HG03520 (cell line): Measurements from ENCODE around the gene MEIOSIN.

Source experiments
- ATAC-seq: cut with Tn5 transposase; IDR thresholded peaks from one replicate; pipeline ENCODE4 v1.9.1; 2021; ENCODE audit warnings: mild to moderate bottlenecking, moderate library complexity; ENCODE audit not compliant: unreplicated experiment

MEIOSIN gene

DNA sequence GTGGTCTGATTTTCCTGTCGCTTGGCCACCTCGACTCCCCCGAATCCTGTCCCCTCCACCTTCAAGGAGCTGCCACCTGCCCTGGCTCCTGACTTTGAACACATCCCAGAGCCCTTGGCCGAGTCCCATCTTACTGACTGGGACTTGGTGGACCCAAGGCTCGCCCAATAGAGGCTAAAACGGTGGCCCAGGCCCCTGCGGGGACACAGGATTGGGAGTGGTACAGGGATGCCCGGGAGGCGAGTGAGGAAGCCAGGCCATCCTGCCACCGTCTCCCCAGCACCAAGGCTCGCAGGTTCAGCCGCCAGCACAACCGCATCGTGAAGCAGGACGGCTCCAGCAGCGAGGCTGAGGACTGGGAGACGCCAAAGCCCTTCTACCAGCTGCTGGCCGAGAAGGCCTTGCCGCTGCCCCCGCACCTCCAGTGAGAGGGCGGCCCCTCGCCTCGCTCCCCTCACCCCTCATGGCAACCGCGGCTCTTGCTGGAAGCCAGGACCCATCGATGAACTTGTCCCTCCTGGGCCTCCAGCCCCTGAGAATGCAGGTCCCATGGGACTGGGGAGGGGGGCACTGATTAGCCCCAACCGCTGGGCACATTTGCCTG lies 30.6 kb downstream of the MEIOSIN start:
- no peak for ATAC-seq

DNA sequence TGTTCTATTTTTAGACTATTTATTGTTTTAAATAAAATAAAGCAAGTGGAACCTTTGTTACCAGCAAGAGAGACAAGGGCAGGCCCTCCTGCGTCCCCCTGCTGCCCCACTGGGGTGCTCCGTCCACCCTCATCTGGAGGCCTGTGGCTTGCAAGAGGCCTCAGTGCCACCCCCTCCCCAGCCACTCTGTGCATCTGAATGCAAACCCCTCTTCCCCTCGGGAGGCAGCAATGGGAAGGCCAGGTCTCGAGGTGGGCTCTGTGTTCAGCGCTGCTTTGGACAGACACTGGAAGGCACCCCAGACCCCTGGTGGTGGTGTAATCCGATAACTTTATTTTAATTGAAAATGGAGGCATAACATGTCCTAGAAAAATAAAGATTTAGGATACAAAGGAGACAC lies 31.2 kb downstream of the MEIOSIN start:
- no peak for ATAC-seq

DNA sequence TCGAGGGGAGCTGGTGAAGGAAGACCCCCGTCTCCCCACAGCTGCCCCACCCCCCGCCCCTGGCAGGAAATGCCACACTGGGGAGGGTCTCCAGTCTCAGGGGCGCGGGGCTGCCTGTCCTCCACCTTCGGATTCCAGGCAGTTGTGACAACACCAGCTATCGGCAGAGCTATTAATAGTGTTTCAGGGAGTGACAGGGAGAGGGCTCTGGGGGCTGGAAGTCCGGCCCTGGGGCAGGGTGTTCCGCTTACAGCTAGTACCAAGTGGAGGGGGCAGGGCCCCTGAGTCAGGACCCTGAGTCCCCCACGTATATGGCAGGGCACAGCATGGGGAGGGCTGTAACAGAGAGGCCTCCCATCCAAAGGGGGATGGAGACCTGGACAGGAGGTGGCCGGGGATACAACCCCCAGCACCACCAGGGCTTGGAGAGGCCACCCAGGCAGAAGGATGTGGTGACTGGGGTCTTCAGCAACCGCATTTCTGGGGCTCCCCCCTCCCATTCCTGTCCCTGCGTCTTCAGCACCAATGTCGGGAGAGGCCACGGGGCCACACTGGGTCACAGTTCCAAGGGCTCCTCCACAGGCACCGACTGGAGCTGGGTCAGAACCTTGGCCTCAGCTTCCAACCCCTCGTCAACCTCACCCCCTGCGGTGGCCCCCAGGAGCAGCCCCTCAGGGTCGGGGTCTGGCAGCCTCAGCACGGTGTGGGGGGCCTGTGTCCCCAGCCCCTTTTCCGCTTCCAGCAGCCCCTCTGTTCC lies 31.9 kb downstream of the MEIOSIN start:
- no peak for ATAC-seq

DNA sequence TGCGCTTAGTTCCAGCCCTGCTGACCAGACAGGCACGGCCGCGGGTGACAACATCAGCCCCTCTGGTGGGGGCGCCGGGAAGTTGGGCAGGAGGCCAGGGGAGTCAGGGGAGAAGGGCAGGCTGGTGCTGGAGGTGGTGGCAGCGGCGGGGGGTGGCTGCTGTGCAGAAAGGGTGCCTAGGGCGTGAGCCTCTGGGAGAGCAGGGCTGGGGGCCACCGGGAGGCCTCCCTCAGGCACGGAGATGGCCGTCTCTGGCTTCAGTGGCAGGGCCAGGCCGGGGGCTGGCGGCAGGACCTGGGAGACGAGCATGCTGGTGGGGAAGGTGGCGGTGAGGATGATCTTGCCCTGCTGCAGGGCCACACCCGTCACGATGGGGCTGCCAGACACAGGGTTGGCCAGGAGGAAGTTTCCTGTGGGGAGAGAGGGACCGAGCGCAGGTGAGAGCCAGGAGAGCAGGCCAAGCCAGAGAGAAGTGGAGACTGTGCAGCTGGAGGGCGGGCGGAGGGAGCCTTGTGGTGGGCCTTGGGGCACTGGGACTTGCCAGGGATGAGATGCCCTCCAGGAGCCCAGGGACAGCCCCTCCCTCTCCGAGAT lies 32.6 kb downstream of the MEIOSIN start:
- ATAC-seq: no peak

DNA sequence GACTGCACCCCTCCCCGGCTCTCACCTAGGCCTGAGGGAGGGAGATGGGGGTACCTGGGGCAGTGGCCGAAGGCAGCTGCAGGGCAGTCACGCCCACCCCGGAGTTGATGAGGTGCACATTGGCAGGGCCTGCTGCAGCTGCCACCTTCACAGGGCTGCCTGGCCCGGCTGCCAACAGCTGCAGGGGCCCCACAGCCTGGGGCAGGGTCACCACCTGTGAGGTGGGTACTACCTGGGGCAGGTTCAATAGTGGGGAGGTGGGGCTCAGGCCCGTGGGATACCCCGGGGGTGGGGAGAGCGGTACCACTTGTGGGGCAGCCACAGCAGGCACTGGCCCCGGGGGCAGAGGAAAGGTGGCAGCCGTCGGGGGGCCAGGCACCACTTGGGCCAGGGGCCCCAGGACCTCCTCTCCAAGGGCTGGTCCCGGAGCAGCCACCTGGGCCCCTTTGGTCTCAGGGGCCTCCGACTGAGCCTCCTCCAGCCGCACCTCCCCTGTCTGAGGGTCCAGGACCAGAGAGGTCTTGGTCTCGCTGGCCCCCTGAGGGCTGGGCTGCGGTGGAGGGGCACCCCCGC lies 33.1 kb downstream of the MEIOSIN start:
- no peak for ATAC-seq

DNA sequence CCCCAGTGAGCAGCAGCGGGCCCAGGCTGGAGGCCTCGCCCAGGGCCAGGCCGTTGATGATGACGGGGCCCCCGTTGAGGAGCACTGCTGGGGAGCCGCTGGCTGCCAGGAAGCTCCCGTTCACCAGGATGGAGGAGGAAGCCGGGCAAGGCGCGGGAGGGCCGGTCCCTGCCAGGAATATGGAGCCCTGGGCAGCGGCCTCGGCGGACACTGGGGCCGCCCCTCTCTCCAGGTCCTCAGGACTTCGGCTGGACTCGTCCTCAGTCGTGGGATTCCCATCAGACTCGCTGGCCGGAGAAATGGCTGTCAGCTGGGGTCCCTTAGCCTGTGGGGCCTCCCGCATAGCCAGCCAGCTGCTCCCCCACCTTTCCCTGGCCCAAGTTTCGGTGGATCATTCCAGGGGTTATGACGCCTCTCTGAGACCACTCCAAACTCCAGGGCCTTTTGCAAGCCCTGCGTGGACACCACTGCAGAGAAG lies 33.7 kb downstream of the MEIOSIN start:
- ATAC-seq: no peak

DNA sequence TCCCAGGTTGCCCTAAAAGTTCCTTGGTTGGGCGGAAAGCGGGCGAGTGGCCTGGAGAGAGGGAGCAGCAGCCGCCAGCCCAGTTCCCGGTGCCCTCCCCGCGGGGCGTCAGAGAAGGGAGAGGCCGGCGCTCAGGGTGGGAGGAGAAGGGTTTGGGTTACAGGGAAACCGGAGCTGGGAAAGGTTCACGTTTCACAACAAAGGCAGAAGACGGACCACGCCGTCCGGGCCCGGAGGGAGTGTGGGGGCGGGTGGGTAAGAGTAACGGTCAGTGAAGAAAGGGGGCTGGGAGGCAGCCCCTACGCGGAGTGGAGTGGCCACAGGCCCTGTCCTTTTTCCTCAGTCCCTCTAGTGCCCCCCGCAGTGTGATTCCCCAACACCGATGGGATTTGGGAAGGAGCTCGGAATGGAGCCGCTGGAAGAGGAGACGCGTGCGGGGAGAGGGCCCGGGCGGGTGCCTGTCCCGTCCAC lies 34.2 kb downstream of the MEIOSIN start:
- no peak for ATAC-seq

DNA sequence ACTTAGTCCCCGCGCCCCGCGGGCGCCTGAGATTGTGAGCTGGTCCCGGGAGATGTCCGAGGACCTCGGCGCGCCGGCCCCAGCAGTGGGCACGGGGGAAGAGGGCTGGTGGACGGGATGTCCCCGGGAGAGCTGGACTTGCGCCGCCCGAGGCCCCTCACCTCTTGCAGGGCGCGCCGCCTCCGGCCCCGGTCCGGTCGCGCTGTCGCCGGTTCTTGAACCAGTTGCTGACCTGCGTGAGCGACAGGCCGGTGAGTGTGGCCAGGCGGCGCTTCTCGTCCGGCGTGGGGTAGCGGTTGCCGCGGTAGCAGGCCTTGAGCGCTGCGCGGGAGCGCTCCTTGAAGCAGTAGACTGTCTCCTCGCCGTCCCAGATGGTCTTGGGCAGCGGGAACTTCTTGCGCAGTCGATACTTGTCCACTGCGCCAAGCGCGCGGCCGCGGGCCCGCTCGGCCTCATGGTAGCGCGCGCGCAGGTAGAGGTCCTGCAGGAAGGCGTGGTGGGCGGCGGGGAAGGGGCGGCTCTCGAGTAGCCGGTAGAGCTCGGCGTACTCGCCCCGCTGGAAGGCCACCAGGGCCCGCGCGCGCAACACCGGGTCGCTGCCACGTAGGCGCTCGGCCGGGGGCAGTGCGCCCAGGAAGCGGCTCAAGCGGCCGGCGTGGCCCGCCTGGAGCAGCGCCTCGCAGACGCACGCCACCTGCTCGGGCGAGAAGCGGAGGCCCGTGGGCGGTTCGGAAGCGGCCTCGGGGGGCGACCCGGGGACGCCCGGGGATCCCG lies 34.8 kb downstream of the MEIOSIN start:
- no peak for ATAC-seq

DNA sequence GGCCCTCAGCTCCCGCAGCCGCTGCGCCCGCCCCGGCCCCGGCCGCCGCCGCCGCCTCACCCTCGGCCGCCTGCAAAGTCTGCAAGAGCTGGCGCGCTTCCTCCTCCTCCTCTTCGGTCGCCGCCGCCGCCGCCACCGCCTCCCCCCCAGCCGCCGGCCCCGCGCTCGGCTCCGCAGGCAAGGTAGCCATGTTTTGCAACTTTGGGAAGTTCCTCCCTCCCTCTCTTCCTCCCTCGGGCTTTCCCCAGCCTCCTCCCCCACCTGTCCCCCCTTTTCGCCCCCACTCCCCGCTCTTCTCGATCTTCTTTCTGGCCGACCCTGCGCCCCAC lies 35.4 kb downstream of the MEIOSIN start:
- no peak for ATAC-seq

DNA sequence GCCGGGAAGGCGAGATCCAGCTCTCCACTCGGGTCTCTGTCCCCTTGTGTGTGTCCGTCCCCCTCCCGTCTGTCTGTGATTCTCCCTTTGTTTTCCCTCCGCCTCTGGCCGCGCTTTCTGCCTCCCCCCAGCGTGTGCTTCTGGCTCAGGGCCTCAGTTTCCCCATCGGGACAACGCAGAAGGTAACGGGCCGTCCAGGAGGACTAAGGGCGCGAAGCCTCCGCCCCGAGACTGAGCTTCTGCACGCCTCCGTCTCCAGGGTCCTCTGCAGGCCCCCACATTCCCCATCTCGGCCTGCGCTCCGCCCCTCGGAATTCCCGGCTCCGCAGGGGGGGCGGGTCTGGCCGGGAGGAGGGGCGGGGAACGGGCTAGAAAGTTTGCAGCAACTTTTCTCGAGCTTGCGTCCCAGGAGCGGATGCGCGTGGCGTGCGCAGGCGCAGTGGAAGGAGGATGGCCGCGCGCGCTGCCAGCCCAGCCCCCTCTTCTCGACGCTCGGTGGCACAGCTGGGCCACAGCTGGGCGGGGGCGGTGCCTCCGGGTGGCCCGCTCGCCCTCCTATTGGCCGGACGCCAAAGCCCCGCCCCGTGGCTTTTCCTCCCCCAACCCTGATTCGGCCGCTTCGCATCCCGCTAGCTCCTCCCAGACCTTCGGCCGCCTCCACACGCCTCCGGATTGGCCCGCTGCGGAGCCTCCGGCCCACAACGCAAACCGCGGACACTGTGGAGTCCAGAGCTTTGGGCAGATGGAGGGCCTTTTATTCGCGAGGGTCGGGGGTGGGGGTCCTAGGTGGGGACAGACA lies 35.9 kb downstream of the MEIOSIN start, which contains the start of gene SIX5:
Gene SIX5, minus strand, starts transcription at position 269 of the 799 bp plus-strand sequence. CDS start 408 bp downstream, outside the sequence.
- ATAC-seq: peak; percentile 56

DNA sequence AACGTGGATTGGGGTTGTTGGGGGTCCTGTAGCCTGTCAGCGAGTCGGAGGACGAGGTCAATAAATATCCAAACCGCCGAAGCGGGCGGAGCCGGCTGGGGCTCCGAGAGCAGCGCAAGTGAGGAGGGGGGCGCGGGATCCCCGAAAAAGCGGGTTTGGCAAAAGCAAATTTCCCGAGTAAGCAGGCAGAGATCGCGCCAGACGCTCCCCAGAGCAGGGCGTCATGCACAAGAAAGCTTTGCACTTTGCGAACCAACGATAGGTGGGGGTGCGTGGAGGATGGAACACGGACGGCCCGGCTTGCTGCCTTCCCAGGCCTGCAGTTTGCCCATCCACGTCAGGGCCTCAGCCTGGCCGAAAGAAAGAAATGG lies 36.6 kb downstream of the MEIOSIN start:
- ATAC-seq: no peak

DNA sequence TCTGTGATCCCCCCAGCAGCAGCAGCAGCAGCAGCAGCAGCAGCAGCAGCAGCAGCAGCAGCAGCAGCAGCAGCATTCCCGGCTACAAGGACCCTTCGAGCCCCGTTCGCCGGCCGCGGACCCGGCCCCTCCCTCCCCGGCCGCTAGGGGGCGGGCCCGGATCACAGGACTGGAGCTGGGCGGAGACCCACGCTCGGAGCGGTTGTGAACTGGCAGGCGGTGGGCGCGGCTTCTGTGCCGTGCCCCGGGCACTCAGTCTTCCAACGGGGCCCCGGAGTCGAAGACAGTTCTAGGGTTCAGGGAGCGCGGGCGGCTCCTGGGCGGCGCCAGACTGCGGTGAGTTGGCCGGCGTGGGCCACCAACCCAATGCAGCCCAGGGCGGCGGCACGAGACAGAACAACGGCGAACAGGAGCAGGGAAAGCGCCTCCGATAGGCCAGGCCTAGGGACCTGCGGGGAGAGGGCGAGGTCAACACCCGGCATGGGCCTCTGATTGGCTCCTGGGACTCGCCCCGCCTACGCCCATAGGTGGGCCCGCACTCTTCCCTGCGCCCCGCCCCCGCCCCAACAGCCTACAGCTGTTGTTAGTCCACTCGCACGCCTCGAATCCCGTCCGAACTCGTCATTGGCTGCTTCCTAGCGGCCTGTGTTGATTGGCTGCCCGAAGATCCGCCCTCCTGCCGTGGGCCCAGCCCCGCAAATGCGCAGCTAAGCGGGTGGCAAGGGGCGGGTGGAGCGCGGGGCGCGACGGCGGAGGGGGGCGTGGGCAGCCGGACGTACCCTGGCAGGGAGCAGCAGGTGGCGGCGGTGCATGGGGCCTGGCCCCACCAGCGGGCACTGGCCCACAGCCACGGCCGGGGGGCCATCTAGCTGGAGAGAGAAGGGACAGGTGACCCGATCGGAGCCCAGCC lies 37.2 kb downstream of the MEIOSIN start:
- peak; percentile 40 for ATAC-seq

DNA sequence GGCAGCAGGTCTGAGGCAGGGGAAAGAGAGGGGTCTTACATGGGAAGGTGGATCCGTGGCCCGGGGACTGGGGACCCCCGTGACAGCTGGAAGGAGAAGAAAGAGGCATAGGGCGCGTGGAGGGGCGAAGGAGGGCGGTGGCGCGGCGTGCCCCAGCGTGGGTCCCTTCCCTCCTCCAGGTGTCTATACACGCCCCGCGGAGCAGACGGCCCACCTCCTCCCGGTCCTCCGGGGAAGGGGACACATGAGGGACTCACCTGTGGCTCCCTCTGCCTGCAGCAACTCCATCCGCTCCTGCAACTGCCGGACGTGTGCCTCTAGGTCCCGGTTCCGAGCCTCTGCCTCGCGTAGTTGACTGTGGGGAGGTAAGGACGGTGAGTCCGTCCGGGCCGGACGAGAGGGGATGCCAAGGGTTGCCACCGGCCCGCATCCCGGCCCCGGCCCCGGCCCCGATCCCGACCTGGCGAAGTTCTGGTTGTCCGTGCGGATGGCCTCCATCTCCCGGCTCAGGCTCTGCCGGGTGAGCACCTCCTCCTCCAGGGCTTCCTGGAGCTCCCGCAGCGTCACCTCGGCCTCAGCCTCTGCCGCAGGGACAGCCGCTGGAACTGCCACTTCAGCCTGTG lies 38.2 kb downstream of the MEIOSIN start:
- ATAC-seq: no peak

DNA sequence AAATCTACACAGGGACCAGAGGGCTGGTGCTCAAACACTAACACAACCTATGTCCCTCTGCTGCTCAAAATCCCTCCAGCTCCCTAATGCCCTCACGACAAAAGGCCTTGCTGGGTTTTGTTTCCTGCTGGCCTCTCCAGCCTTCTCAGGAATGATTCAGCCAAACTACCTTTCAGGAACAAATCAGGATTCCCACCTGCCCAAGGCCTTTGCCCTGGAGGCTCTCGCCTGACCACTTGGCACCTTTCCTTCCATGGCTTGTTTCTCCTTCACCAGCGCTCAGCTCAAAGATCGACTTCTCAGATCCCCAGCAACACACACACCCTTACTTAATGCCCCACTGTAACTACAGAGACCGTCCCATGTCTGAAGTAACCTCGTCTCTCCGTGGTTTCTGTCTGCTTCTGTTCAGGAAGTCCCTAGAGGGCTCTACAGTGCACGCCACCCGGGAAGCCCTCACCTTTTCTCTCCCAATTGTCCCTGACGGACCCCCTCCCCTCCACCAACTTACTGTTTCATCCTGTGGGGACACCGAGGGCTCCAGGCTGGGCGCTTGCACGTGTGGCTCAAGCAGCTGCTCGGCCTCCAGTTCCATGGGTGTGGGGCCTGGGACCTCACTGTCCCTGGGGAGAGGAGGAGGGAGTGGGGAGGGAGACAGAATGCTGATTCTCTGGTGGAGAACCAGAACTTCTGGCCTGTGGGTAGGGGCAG lies 39.0 kb downstream of the MEIOSIN start:
- ATAC-seq: no peak

DNA sequence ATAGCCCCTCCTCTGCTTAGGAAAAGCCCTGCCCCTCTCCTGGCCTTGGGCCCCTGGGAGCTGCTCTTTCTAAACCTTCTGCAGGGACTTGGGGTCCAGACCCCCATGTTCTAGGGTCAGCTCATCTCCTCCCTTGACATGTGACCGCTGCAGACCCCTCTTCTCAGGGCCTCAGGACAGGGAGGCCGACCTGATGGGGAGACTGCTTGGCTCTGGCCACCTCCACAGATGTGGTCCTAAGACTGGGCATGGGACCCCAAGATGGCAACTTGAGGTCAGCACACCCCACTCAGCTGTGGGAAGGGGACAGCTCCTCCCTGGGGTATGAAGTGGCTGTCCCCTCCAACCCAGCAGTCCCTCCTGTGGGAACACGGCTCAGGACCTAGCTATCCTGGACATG lies 39.7 kb downstream of the MEIOSIN start:
- no peak for ATAC-seq

DNA sequence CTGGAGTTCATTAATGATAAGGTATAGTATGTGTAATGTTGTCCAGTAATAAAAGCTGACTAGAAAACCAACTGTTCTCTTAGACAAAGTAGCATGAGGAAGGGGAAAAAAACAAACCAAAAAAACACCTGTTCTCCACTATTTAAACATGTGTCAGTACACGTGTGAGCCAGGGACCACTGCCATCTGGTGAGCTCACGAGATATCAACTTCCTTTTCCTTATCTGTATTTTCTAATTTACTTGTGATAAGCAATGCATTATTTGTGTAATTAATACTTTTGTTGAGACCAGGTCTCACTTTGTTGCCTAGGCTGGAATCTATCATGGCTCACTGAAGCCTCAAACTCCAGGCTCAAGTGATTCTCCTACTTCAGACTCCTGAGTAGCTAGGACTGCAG lies 40.1 kb downstream of the MEIOSIN start:
- no peak for ATAC-seq

DNA sequence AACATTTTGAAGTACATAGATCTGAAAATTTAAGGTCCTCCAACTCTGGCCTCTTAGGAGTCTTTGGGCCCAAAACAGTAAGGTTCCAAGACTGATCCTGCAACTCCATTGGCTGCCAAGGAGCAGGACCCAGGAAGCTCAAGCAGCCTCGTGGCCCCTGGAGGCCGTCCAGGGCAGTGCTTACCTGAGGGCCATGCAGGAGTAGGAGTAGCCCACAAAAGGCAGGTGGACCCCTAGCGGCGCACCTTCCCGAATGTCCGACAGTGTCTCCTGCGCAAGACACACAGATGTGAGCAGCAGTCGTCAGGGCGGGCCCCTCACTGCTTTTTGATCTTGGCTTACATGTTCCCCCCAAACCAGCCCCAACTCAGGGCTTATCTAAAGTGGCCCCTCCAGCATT lies 41.5 kb downstream of the MEIOSIN start:
- no peak for ATAC-seq

DNA sequence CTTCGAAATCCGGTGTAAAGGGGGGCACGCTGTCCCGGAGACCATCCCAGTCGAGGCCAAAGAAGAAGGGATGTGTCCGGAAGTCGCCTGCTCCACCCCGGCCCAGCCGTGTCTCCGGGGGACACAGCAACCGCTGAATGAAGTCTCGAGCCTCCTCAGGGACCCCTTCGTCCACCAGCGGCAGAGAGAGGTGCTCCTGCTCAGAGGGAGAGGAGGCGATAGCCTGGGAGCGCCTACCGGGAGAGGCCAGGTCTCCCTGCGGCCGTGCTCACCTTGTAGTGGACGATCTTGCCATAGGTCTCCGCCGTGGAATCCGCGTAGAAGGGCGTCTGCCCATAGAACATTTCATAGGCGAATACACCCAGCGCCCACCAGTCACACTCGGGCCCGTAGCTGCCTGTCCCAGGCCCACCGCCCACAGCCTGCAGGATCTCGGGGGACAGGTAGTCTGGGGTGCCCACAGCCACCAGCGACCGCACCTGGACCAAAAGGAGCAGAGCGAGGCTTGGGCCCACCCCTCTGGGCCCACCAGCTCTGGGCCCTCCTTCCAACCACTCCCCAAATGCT lies 44.2 kb downstream of the MEIOSIN start:
- no peak for ATAC-seq
